ENCODE data around the gene CEP162. TPM values are rescaled to one million over a fixed set of nuclear protein-coding genes. Genes with fewer than 3 reads are reported as not detected.
"Not testable (repeated sequence)": the region's sequence is repeated elsewhere in the genome, so short reads cannot be mapped to it uniquely, and the experiment has no call there.

Gene CEP162
- total RNA-seq, 1 donor from 2014 or later, result 28.8 TPM

DNA sequence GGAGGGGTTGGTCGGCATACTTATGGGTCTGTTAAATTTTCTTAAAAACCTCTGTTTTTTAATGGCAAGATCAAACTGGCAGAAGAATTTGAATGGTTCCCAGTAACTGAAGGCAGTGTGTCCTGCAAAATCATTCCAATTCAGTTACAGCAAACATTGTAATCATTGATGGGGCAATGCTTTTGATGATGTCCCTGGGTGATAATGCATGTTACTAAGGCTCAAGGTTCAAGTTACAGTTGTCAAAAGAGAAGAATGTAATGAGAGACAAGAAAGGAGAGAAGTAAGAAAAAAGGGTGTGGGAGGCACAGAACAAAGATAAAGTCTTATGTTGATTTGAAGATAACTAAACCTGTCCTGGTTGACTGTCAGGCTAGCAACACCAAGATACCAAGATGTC, 54.9 kb downstream of the CEP162 start:
- Histone ChIP-seq H3K27me3 (no peaks in the 10 kb centered on the region), H3K9me3 (ENCODE audit: low read depth) (no peaks in the 10 kb centered on the region), H3F3A (ENCODE audit: low read depth) (no peaks in the 10 kb centered on the region), H3K27ac (no peak overlapping the region), H3K9ac (no peak overlapping the region), H3K4me1 (no peaks in the 10 kb centered on the region), H3K4me3 (no peak overlapping the region), H3K36me3 (no peaks in the 10 kb centered on the region), H3K79me2 (ENCODE audit: low read depth) (no peaks in the 10 kb centered on the region), H4K20me1 (ENCODE audit: low read depth) (no peaks in the 10 kb centered on the region), H2AFZ (replicated peaks) (no peak overlapping the region), H3K4me2 (no peak overlapping the region)
- TF ChIP-seq EZH2phosphoT487 (IDR thresholded peaks at IDR 0.05) (no peak), EZH2 (IDR thresholded peaks at IDR 0.05) (no peak)
- TF ChIP-seq, protein P1, sequence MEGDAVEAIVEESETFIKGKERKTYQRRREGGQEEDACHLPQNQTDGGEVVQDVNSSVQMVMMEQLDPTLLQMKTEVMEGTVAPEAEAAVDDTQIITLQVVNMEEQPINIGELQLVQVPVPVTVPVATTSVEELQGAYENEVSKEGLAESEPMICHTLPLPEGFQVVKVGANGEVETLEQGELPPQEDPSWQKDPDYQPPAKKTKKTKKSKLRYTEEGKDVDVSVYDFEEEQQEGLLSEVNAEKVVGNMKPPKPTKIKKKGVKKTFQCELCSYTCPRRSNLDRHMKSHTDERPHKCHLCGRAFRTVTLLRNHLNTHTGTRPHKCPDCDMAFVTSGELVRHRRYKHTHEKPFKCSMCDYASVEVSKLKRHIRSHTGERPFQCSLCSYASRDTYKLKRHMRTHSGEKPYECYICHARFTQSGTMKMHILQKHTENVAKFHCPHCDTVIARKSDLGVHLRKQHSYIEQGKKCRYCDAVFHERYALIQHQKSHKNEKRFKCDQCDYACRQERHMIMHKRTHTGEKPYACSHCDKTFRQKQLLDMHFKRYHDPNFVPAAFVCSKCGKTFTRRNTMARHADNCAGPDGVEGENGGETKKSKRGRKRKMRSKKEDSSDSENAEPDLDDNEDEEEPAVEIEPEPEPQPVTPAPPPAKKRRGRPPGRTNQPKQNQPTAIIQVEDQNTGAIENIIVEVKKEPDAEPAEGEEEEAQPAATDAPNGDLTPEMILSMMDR (IDR thresholded peaks at IDR 0.05), result no peak
- H3K4me1 Mint-ChIP-seq, result no peaks in the 10 kb centered on the region
- H3K27me3 Mint-ChIP-seq (ENCODE audit: insufficient read depth, low read depth), result no peaks in the 10 kb centered on the region
- DNase-seq (ENCODE audit: low spot score), result no peak
- no peaks in the 10 kb centered on the region for H3K9me3 Mint-ChIP-seq
- H3K4me3 Mint-ChIP-seq, result no peak overlapping the region
- H3K27ac Mint-ChIP-seq, result no peak overlapping the region
- peaks cover 16% of the 10 kb centered on the region for H3K36me3 Mint-ChIP-seq

DNA sequence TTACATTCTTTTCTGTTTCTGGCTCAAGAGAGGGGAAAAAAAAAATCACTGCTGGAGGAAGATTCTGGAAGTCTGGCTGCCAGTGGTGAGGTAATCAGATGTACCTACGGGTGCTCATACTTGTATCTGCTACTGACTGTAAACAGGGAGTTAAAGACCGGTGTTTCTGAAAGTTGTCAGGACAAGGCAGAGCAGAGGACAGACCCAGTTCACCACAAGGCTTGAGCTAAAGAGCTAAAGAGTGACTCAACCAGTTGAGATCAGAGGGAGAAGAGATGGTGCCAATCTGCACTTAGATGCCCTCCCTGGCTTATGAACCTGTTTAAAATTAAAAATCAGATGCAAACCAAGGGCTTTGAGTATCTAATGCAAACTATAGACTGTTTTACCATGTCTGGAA, 55.4 kb downstream of the CEP162 start:
- Histone ChIP-seq H3F3A (ENCODE audit: low read depth) (no peaks in the 10 kb centered on the region), H3K9me3 (ENCODE audit: low read depth) (no peaks in the 10 kb centered on the region), H3K9ac (no peak overlapping the region), H4K20me1 (ENCODE audit: low read depth) (no peaks in the 10 kb centered on the region), H3K4me3 (no peak overlapping the region), H3K4me1 (no peaks in the 10 kb centered on the region), H3K27me3 (no peaks in the 10 kb centered on the region), H3K27ac (no peak overlapping the region), H2AFZ (replicated peaks) (no peak overlapping the region), H3K4me2 (no peak overlapping the region), H3K36me3 (no peaks in the 10 kb centered on the region), H3K79me2 (ENCODE audit: low read depth) (no peaks in the 10 kb centered on the region)
- DNase-seq (ENCODE audit: low spot score), result no peak
- H3K9me3 Mint-ChIP-seq, result no peaks in the 10 kb centered on the region
- H3K36me3 Mint-ChIP-seq, result peaks cover 18% of the 10 kb centered on the region
- no peak overlapping the region for H3K4me3 Mint-ChIP-seq
- no peaks in the 10 kb centered on the region for H3K4me1 Mint-ChIP-seq
- no peaks in the 10 kb centered on the region for H3K27me3 Mint-ChIP-seq (ENCODE audit: insufficient read depth, low read depth)
- H3K27ac Mint-ChIP-seq, result peak overlapping the region; percentile 29
- TF ChIP-seq EZH2 (IDR thresholded peaks at IDR 0.05) (no peak), EZH2phosphoT487 (IDR thresholded peaks at IDR 0.05) (no peak)
- TF ChIP-seq, protein P1 (IDR thresholded peaks at IDR 0.05), result no peak

DNA sequence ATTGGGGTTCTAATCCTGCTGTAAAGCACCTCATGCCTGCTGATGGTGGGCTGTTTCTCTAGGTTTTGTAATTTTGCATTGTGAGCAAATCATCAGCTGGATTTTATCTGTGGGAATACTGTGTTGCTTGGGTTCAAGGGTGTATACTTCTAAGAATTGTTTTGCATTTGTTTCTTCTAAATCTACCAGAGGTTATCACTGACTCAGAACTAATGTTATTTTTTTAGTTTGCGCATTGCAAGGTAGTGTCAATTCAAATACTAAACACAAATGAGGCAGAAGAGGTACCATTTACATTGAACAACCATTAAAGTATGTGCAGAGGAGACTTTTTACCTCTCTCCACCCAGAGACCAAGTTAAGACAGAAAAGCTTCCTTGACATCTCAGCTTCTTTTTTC, 60.0 kb downstream of the CEP162 start:
- no peak for TF ChIP-seq EZH2phosphoT487 (IDR thresholded peaks at IDR 0.05)
- H3F3A ChIP-seq (ENCODE audit: low read depth), result no peaks in the 10 kb centered on the region
- no peaks in the 10 kb centered on the region for H3K4me1 Mint-ChIP-seq

DNA sequence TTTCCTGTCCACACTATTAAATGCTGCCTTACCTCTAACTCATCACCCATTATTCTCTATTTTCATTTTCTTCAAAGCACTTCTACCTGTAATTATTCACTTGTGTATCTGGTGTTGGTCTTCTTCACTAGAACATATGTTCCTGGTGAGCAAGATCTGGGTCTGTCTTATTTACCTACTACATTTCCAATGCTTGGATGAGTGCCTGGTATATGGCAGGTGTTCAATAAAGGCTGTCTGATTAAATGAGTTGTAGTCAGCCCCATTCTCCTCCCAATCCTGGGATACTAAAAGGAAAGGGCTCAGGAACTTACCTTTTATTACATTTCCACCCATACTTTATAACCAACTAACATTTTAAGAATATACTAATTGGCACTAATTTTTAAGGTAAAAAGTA, 61.0 kb downstream of the CEP162 start:
- no peaks in the 10 kb centered on the region for H3K4me1 Mint-ChIP-seq

More for the DNA sequence above, 60.0 kb downstream of the CEP162 start:
- Mint-ChIP-seq H3K36me3 (peaks cover 22% of the 10 kb centered on the region), H3K9me3 (no peaks in the 10 kb centered on the region), H3K4me3 (no peak overlapping the region), H3K27ac (no peak overlapping the region), H3K27me3 (ENCODE audit: insufficient read depth, low read depth) (no peaks in the 10 kb centered on the region)
- Histone ChIP-seq H3K27me3 (no peaks in the 10 kb centered on the region), H3K4me3 (no peak overlapping the region), H3K4me2 (no peak overlapping the region), H4K20me1 (ENCODE audit: low read depth) (no peaks in the 10 kb centered on the region), H3K27ac (no peak overlapping the region), H3K4me1 (no peaks in the 10 kb centered on the region), H3K79me2 (ENCODE audit: low read depth) (no peaks in the 10 kb centered on the region), H3K9me3 (ENCODE audit: low read depth) (no peaks in the 10 kb centered on the region), H3K36me3 (no peaks in the 10 kb centered on the region), H3K9ac (no peak overlapping the region), H2AFZ (replicated peaks) (no peak overlapping the region)
- no peak for DNase-seq (ENCODE audit: low spot score)

DNA sequence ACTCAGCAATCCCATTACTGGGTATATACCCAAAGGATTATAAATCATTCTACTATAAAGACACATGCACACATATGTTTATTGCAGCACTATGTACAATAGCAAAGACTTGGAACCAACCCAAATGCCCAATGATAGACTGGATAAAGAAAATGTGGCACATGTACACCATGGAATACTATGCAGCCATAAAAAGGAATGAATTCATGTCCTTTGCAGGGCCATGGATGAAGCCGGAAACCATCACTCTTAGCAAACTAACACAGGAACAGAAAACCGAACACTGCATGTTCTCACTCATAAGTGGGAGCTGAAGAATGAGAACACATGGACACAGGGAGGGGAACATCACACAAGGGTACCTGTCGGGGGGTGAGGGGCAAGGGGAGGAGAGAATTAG, 63.1 kb downstream of the CEP162 start:
- H3K36me3 Mint-ChIP-seq, result peaks cover 16% of the 10 kb centered on the region
- not testable (repeated sequence) for H3K27me3 ChIP-seq; H3K27ac ChIP-seq; H4K20me1 ChIP-seq (ENCODE audit: low read depth); H3K4me2 ChIP-seq; H3K27me3 Mint-ChIP-seq (ENCODE audit: insufficient read depth, low read depth); H3K4me3 ChIP-seq; DNase-seq (ENCODE audit: low spot score); H3K9me3 ChIP-seq (ENCODE audit: low read depth); H3K4me1 Mint-ChIP-seq; H3K36me3 ChIP-seq; H3K4me1 ChIP-seq; H3K79me2 ChIP-seq (ENCODE audit: low read depth); H3K4me3 Mint-ChIP-seq; H3K9me3 Mint-ChIP-seq; H3K27ac Mint-ChIP-seq; H3K9ac ChIP-seq; H3F3A ChIP-seq (ENCODE audit: low read depth); H2AFZ ChIP-seq (replicated peaks)

More for the DNA sequence above, 61.0 kb downstream of the CEP162 start:
- H4K20me1 ChIP-seq (ENCODE audit: low read depth), result no peaks in the 10 kb centered on the region
- H3K4me3 Mint-ChIP-seq, result no peak overlapping the region
- DNase-seq (ENCODE audit: low spot score), result no peak
- no peak overlapping the region for H3K4me2 ChIP-seq
- no peak overlapping the region for H2AFZ ChIP-seq (replicated peaks)
- no peaks in the 10 kb centered on the region for H3K36me3 ChIP-seq
- TF ChIP-seq, protein P1 (IDR thresholded peaks at IDR 0.05), result no peak
- no peak for TF ChIP-seq EZH2phosphoT487 (IDR thresholded peaks at IDR 0.05)
- TF ChIP-seq EZH2 (IDR thresholded peaks at IDR 0.05), result no peak
- H3K79me2 ChIP-seq (ENCODE audit: low read depth), result no peaks in the 10 kb centered on the region
- H3K27me3 Mint-ChIP-seq (ENCODE audit: insufficient read depth, low read depth), result no peaks in the 10 kb centered on the region
- H3K27me3 ChIP-seq, result no peaks in the 10 kb centered on the region
- no peaks in the 10 kb centered on the region for H3K4me1 ChIP-seq
- no peaks in the 10 kb centered on the region for H3K9me3 Mint-ChIP-seq
- peaks cover 19% of the 10 kb centered on the region for H3K36me3 Mint-ChIP-seq
- H3K27ac ChIP-seq, result no peak overlapping the region
- H3F3A ChIP-seq (ENCODE audit: low read depth), result no peaks in the 10 kb centered on the region
- H3K4me3 ChIP-seq, result no peak overlapping the region
- no peak overlapping the region for H3K27ac Mint-ChIP-seq
- no peak overlapping the region for H3K9ac ChIP-seq
- H3K9me3 ChIP-seq (ENCODE audit: low read depth), result no peaks in the 10 kb centered on the region

Measured in neural progenitor cell (in vitro differentiated cells).